RWPE1 (cell line): Measurements from ENCODE around the gene SLC12A9.

Experiments used
- CTCF ChIA-PET: fragments of 350-600 bp; sonication (Branson Sonifier 250); formaldehyde crosslinking; extraction: SDS; loops from one replicate; lab custom pipeline; 2021; lab: Yijun Ruan, JAX
- POLR2A ChIA-PET: fragments of 400-600 bp; formaldehyde crosslinking; extraction: SDS; loops from one replicate; lab custom pipeline; 2020; ENCODE audit warnings: antibody characterized with exemption; ENCODE audit not compliant: low non-redundant PET; lab: Yijun Ruan, JAX
- DNase-seq: peaks from one replicate; pipeline ENCODE4 v3.0.0; 2012; ENCODE audit warnings: low spot score
- H3K27ac ChIP-seq: fragments of 450-650 bp; 2 replicates; pipeline ENCODE4 v1.5.1; 2017
- CTCF ChIP-seq: fragments of 450-650 bp; conservative IDR thresholded peaks from 2 replicates; pipeline ENCODE4 v1.5.1; 2017; ENCODE audit warnings: low read depth, mild to moderate bottlenecking

The SLC12A9 gene

GRCh38 chr7:100886142-100886935 lies 33.8 kb downstream of the SLC12A9 start:
- DNase-seq: no peak
- ChIA-PET CTCF (interaction anchor here (0.7 kb wide), 1 partner anchor 63 kb away, joined by 3 read pairs; the partner anchor contains the start of gene MUC3A), POLR2A (interaction anchor here (1.5 kb wide), 1 partner anchor 12 kb away, joined by 4 read pairs; the partner anchor contains the start of gene SRRT)
- no peak for TF ChIP-seq CTCF
- H3K27ac ChIP-seq: peak overlapping the region; percentile 93

GRCh38 chr7:100886936-100887515 lies 34.5 kb downstream of the SLC12A9 start:
- TF ChIP-seq CTCF: no peak
- DNase-seq: no peak
- CTCF ChIA-PET: interaction anchor here (0.7 kb wide), 1 partner anchor 63 kb away, joined by 3 read pairs; the partner anchor contains the start of gene MUC3A
- POLR2A ChIA-PET: interaction anchor here (0.6 to 1.5 kb wide), 2 partner anchors 12 to 105 kb away, joined by 3 to 4 read pairs; partner anchors contain the start of gene SRRT
- H3K27ac ChIP-seq: peak overlapping the region; percentile 93

GRCh38 chr7:100887516-100888290 lies 35.2 kb downstream of the SLC12A9 start:
- CTCF ChIA-PET: interaction anchor here (0.6 kb wide), 1 partner anchor 219 kb away, joined by 3 read pairs; no protein-coding TSS in a partner anchor
- POLR2A ChIA-PET: interaction anchor here (0.6 kb wide), 1 partner anchor 106 kb away, joined by 3 read pairs; no protein-coding TSS in a partner anchor
- no peak for DNase-seq
- peak overlapping the region; percentile 93 for H3K27ac ChIP-seq
- no peak for TF ChIP-seq CTCF

GRCh38 chr7:100888291-100888987 lies 35.9 kb downstream of the SLC12A9 start:
- CTCF ChIA-PET: interaction anchor here (0.6 kb wide), 1 partner anchor 218 kb away, joined by 3 read pairs; no protein-coding TSS in a partner anchor
- POLR2A ChIA-PET: no interaction called here
- peak overlapping the region; percentile 93 for H3K27ac ChIP-seq
- no peak for TF ChIP-seq CTCF
- DNase-seq: no peak

- H3K27ac ChIP-seq: peak within 1 kb of the TSS; percentile 93
- no peak for DNase-seq
- ChIA-PET CTCF (interaction anchor here (0.6 to 1.1 kb wide), 4 partner anchors 77 to 394 kb away, joined by 3 to 4 read pairs (median 3); no protein-coding TSS in a partner anchor), POLR2A (interaction anchor here (0.6 to 1.4 kb wide), 9 partner anchors 13 to 355 kb away, joined by 3 to 8 read pairs (median 3); partner anchors contain the start of genes SRRT and TRIP6)
- TF ChIP-seq CTCF: no peak
Observed at GRCh38 chr7:100888988-100889750, 36.7 kb downstream of the SLC12A9 start, which contains the start of gene UFSP1. TSS of gene UFSP1 (minus strand) at chr7:100889715. CDS start at chr7:100889271, 444 bp downstream.
